GM19324 (cell line): ENCODE data around the gene TBX21.

Experiments used
- ATAC-seq: cut with Tn5 transposase; IDR thresholded peaks from one replicate; pipeline ENCODE4 v1.9.1; 2021; ENCODE audit warnings: mild to moderate bottlenecking, moderate library complexity; ENCODE audit not compliant: unreplicated experiment, low FRiP score

TBX21 gene

DNA sequence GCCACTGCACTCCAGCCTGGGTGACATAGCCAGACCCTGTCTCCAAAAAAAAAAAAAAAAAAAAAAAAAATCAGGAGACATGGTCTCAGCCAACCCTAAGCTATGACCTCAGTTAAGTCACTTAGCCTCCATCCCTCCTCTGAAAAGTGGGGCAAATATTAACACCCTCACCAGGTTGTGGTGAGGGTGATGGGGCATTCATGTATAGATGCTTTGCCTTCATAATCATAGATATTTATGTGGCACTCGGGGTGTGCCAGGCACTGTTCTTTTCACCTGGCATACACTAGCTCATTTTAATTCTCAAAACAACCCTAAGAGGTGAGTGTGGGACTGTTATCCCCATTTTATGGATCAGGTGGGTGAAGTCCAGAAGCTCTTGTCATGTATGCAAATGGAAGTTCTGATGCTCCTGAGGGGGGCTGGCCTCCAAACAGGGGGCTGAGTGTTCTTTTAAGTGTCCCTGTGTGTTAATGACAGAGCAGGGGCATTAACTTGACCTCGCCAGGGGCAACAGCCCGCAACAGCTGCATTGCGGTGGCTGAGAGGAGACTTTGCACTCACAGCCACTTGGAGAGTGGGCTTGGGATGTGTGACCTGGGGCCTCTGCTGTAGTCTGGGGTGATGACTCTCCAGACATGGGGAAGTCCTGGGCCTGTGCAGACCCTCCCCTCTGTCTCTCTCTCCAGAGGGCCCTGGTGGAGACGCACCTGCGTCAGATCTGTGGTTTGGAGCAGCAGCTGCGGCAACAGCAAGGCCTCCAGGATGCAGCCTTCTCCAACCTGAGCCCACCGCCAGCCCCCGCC is 34.9 kb upstream of the TBX21 start:
- no peak for ATAC-seq

DNA sequence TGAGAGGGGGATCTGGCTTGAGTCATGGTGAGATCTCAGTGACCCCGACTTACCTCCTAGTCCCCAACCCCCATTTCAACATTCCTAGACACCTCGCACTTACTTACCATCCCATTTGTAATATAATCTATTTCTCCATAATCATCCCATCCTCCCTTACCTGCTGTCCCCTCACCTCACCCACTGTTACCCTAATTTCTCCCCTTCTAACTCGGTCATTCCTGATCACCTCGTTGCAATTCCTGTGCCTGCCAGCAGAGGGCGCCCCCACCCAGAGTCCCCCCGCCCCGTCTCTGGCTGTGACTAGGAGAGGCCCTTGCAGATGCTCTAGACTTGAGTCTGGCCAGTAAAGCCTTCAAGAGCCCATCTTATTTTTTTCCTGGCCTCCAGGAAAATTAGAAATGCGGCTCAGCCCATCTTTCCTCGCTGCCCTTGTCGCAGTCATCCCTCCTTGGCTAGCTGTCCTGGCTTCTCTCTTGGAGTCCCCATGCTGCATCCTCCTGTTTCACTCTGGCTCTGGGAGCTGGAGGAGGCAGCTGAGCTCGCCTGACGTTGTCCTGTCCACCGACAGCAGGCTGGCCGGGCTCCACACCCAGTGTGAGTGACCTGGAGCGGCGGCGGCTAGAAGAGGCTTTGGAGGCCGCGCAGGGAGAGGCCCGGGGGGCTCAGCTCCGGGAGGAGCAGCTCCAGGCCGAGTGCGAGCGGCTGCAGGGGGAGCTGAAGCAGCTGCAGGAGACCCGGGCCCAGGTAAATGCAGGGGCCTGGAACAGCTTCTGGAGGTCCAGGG is 34.1 kb upstream of the TBX21 start:
- no peak for ATAC-seq

DNA sequence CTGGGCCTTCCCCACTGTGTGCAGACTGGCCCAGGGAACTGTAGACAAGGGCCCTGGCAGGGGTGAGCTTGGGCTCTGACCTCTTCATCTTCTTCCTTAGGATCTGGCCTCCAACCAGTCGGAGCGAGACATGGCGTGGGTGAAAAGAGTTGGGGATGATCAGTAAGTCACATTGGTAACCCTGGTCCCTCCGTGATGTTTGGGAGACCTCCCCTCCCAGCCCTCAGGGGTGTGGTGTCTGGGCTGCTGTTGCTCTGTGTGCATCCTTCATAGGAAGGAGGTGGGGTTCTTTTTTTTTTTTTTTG is 33.5 kb upstream of the TBX21 start:
- ATAC-seq: no peak

DNA sequence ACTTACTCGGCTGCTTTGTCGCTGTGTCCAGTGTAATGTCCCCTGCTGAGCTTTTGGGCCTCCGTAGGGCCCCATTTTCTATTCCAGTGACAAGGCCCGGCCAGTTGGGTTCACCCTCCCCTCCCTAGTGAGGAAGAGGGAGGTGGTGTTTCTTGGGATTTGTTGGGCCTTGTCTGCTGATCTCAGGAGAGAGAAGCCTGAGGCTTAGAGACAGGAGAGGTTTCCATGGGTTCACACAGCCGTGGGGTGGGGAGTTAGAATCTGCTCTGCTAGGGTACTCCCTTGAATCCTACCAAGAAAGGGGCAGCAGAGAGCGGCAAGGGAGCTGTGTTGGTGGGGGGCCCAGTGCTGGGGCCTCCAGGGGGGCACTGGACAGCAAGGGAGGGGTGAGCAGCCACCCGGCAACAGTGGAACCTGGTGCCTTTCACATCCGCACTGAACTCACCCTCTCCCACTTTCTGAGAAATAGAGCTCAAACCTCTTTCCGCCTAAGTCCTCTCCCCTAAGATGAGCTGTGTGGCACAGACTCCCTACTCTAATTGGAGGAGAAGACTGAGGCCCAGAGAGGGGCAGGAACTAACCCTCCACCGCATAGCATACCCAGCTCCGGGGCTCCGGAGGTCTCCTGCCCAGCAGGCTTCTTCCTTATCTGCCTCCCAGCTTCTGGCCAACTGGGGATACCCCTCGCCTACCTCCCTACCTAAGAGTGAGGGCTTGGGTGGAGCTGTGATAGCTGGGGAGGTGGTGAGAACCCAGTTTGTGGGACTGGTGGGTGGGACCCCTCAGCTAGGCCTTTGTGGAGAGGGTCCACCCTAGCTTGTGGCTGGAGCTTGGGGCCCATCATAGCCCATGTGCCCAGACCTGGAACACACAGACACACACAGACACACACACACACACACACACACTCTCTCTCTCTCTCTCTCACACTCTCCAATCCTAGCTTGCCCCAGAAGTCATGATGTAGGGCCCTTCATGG is 32.3 kb upstream of the TBX21 start:
- no peak for ATAC-seq

DNA sequence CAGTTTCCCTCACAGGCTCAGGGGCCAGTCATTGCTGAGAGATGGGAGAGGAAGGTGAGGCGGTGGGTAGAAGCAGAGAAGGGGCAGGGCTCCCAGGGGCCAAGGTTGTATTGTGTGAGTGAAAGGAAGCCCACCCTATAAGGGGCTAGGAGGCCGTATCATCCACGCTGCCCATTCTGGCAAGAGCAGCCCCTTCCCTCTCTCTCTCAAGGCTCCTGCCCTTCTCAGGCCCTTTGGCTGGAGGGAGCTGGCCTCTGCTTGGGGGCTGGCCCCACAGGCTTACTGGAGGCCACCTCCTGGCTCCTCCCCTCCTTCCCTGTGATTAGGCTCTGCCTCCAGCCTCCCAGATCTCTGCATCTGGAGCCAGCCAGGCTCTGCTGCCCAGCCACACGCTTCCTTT is 31.4 kb upstream of the TBX21 start:
- no peak for ATAC-seq

DNA sequence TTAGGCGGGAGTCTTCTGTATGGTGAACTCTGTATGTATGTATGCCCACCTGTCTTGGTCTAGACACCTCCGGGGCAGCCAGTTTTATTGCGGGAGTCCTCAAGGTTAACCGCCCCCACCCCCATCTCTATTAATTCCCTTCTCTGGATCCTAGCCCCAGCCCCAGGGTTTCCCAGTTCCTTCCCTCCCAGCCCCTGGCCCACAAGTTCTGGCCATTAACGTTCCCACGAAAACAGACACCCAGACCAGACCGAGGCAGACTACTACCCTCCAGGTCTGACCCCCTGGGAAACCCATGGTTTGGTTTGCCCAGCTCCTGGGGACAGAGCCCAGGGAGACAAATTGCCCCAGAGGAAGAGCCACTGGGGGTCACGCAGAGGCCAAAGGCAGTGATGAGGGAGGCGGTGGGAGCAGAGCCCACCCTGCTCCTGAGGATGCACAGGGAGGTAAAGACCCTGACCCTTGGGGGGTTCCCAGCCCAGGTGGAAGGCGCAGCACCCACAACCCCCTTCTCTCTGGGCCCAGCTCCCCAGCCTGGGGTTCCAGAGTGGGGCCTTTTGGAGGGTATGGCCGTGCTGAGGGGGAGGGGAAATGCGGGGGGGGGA is 30.5 kb upstream of the TBX21 start:
- ATAC-seq: no peak

DNA sequence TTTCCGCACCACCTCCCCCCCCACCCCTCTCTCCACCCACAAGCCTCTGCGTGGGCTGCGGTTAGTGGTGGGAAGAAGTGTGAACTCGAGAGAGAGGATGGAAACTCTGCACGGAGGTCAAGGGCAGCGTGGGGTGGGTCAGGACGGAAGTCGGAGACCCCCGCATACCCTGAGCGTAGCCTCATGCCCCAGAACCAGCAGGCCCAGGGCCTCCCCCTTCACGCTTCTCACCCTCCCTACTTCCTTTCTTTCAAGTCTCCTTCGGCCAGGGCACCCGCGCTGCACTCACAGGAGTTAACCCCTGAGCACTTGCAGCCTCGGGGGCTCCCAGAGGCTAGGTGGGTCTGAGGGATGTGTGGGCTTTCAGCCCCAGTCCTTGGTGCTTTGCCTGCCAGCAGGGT is 29.8 kb upstream of the TBX21 start:
- no peak for ATAC-seq

DNA sequence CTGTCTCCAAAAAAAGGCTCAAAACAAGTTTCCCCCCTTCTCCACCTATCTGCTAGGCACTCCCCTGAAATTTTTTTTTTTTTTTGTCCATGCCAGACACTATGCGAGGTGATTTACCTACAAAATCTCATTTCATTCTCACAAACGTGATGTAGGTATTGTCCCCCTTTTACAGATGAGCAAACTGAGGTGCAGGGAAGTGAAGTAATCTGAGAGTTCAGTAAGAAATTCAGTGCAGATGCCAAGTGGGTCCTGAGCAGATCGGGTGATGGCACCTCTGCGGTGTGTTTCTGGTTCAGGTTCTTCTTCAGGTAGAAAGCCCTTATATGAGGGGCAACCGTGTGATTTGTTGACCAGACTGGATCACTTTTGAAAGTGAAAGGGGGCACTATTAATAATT is 29.4 kb upstream of the TBX21 start:
- no peak for ATAC-seq

DNA sequence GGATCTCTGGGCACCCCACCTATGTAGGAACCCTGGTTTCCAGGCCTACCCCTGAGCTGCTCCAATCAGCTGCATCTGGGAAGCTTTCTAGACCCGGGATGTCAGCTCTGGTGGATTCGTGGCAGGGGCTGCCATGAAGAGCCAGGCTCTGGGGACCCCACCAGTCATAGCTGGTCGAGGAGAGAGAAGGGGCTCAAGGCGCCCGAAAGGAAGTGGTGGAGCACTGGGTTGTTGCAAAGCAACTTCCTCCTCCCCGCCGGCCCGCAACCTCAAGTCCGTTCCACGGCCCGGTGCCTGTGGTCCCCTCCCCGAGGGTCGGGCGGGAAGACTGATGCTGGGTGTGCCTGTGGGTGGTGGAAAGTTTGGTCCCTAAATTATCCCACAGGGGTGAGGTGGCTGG is 28.9 kb upstream of the TBX21 start:
- no peak for ATAC-seq

DNA sequence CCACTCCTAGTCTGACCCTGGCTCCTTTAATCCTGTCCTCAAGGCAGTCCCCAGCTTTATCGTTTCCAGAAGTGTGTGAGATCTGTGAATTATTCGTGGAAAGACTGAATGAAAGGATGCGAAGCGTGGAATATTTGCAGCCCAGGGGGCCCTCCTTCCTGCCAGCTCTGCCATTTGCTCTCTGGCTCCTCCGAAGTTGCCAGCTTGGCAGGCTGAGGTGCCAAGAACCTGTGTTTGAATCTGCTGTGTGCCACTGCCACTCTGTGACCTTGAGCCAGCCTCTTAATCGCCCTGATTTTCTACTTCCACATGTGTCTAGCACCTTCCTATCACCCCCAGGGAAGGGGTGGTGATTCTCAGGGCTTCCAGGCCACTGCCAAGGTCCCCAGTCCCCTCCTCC is 28.3 kb upstream of the TBX21 start:
- ATAC-seq: no peak

DNA sequence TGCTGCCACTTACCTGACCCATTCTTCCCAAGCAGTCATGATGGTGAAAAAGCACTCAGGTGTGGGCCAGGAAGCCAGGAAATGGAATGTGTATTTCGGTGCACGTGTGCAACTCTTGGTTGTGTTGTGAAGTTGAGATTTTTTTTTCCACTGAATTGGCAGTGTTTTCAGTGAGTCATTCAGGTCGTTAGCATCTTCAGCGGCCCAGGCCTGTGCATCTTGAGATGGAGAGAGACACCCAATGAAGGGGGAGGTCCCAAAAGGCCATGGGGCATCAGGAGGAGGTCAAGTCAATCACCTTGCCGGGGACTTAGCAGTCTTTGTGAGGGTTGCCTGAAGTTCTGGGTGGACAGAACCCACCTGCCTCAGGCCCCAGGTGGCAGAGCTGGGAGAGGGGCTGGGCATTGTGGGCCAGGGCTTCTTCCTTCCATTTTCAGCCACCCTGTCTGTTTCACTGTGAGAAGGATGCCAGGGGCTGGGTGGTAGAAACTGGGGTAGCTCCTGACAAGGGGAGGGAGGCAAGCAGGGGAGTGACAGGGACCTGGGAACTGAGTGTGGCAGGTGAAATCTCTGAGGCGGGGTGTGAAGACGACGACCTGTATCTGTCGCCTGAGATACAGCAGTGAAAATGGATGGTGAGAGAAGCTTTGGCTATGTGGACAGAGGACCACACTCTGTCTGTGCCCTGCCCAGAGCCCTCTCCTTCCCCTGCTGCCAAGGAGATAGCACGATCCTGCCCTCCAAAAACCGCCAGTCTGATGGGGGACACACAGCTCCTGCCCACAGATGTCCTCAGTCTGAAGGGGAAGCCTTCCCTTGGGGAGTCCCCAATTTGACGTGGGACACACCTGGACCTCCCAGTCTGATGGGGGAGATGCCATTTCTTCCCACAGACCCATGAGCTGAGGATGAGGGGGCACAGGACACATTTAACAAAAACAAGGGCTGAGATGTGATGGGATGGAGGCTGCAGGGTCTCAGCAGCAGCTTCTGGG is 27.2 kb upstream of the TBX21 start:
- no peak for ATAC-seq

DNA sequence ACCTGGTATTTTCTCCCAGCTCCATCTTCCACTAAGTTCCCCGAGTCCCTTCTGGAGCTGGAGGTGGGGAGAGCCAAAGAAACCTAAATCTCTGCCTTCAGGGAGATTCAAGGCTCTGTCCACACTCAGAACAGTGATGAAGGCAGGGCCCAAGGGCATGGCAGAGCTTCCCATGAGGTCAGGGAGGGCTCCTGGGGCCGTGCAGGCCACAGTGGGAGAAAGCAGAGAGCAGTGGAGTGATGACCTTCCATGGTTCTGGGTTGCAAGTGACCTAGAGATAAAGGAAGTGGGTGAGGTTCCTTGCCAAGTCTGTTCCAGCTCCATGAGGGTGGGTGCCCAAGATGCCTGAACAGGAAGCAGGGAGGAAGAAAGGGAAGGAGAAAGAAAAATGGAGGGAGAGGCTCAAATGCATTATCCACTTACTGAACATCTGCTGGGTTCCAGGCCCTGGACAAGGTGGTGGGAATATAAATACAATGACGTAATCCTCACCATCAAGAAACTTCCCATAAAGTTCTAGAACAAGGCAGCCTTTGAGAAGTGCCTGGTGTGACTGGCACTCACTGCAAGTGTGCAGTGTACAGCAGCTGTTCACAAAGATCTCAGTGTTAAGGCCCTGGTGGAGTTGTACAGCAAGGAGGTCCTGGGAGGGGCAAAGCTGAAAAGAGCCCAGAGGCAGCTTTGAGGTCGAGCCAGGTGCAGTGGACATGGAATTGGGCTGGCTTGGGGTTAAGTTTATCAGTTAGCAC is 25.8 kb upstream of the TBX21 start:
- ATAC-seq: no peak

DNA sequence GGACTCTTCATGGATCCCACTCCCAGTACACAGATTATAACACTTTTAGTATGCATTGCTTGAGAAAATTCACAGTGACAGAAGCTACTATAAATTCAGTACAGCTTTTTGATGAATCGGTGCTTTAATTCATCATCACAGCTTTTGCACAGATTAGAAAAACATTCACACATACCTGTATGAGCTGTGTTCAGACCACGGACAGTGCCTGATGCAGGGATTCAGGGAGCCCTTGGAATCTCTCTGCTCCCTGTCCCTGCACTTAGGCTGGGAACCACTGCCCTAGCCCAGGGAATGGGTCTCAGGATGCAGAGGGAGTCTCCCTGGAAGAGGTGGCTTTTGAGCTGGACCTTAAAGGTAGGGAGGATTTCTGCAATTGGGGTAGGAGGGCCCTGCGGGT is 25.2 kb upstream of the TBX21 start:
- ATAC-seq: no peak

DNA sequence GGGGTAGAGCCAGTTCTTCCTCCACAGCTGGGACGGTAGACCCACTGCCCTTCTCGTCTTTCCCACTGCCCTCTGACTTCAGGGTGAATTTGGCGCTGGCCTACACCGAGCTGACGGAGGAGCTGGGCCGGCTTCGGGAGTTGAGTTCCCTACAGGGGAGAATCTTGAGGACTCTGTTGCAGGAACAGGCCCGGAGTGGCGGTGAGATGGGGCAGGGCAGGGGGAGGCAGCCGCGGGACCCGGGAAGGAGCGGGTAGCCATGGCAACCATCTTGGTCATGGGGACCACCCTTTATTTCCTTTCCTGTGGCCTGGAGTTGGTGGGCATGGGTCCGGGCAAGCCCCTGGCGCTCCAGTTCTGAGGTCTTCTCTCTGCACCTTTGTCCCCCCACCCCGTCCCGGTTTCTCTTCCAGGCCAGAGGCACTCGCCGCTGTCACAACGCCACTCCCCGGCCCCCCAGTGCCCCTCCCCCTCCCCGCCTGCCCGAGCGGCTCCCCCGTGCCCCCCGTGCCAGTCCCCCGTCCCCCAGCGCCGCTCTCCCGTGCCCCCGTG is 24.6 kb upstream of the TBX21 start:
- ATAC-seq: no peak

DNA sequence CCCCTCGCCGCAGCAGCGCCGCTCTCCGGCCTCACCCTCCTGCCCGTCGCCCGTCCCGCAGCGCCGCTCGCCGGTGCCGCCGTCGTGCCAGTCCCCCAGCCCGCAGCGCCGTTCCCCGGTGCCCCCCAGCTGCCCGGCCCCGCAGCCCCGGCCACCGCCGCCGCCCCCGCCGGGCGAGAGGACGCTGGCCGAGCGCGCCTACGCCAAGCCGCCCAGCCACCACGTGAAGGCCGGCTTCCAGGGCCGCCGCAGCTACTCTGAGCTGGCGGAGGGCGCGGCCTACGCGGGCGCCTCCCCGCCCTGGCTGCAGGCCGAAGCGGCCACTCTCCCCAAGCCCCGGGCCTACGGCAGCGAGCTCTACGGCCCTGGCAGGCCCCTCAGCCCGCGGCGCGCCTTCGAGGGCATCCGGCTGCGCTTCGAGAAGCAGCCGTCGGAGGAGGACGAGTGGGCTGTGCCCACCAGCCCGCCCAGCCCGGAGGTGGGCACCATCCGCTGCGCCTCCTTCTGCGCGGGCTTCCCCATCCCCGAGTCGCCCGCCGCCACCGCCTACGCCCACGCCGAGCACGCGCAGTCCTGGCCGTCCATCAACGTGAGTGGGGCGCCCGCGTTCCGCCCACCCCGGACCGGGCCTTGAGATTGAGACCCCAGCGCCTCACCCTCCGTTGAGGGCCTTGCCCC is 24.0 kb upstream of the TBX21 start:
- ATAC-seq: no peak

DNA sequence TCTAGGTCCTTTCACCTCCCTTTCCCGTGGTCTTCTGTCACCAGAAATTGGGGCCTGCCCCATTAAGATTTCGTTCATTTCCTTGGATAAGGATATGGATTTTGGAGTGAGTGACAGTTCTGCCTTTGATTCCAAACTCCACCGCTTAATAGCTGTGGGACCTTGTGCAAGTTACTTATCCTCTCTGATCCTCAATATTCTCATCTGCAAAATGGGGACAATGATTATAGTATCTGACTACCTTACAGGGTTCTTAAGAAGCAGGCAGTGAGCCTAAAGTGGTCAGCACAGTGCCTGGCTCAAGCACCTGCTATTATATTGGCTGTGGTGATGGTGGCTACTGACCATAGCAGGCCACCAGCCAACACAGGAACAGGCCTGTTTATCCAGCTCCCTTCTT is 23.4 kb upstream of the TBX21 start:
- no peak for ATAC-seq

DNA sequence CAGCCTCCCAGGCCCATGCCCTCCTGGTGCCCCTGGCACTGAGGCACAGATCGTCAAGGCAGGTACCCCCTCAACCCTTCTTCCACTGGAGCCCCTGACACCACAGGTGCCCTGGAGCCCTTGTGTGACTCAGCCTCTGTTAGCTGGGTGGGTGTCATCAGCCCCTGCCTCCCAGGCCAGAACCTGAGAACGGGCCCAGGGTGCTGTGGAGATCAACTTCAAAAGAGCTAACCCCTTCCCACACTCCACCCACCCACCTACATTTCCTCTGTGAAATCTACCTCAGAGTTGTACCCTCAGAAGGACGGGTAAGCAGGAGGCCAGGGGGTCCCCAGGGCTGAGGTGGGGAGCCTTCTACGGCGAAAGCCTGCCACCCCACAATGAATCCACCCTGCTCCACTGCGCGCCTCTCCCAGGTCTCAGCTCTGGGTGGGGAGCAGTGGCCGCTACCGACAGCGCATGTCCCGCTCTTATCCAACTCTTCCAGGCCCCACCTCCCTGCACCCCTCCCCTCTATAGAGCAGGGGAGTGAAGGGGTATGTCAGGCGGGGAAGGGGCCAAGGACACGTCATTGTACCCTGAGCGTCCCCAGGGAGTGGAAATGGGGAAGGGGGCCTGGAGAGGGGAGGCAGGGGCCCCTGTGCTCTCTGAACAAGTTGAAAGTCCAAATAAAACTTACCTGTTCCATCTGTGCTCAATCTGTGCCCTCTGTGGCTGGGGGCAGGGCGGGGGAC is 21.5 kb upstream of the TBX21 start:
- ATAC-seq: no peak
